GM18511 (cell line): ENCODE measurements around the gene SPACA5.
"Not testable (repeated sequence)": the region's sequence is repeated elsewhere in the genome, so short reads cannot be mapped to it uniquely, and the experiment has no call there.

ENCODE experiments used
- ATAC-seq: cut with Tn5 transposase; IDR thresholded peaks from one replicate; pipeline ENCODE4 v1.9.1; 2021; ENCODE audit warnings: mild to moderate bottlenecking, moderate library complexity; ENCODE audit not compliant: unreplicated experiment

SPACA5 gene

DNA sequence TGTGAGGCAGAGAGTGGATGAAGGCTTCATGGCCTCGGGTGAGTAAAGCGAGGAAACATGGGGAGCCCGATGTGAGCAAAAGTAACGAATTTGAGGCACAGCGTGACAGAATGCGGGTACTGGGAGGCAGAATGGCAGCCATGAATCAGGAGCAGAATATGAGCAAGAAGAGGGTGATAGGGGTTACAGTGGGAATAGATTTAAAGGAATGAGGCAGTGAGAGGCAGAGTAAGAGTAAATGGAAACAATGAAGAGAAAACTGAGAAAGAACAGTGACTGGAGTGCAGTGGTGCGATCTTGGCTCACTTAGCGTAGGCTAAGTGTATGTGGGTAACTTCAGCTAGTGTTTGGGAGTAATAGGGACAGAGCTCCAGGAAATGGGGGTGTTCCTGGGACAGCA lies at the start of gene SPACA5:
Gene SPACA5, plus strand, starts transcription at position 301 of the 400 bp plus-strand sequence. CDS start 815 bp downstream, outside the sequence.
- not testable (repeated sequence) for ATAC-seq

DNA sequence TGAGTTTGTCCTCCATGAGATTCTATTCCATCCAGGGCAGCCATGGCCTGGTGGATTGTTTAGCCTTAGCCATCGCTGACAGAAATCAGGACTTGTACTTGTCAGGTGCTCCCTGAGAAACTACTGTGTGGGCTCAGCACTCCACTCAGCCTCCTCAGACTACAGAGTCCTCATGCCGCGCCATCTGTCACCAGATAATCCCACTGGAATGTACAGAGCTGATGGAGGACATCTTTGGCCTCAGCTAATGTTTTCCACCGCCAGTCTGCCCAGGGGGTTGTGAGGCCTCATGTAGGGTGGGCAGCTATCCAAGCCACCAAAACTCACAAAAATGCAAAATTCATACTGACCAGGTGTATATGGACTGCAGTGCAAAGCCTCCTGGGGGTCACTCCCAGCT lies 48.6 kb upstream of the SPACA5 start:
- not testable (repeated sequence) for ATAC-seq

DNA sequence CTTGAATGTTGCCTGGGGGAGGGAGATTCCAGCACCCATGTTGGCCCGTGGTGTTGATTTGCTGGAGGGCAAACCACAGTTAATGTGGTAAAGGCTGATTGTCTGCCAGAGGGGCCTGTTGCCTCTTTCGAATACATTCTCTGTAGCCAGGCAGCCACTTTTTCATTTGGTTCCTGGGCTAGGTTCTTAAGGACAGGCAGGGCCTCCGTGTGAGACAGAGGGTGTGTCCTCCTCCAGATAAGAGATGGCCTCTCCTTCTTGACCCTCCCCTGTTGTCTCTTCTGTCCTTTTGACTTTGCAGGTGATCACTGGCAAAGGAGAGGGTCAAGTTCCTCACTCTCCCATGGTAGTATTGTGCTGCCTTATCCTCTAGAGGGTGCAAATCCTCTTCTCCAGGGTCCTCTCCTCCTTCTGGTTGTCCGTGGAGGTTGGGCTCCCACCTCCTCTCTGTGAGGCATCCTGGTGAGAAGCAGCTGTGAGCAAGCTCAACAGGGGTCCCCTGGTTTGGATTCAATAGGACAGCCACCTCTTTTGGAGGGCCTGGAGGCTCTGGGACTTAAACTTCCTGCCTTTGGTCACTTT lies 47.9 kb upstream of the SPACA5 start:
- no peak for ATAC-seq

DNA sequence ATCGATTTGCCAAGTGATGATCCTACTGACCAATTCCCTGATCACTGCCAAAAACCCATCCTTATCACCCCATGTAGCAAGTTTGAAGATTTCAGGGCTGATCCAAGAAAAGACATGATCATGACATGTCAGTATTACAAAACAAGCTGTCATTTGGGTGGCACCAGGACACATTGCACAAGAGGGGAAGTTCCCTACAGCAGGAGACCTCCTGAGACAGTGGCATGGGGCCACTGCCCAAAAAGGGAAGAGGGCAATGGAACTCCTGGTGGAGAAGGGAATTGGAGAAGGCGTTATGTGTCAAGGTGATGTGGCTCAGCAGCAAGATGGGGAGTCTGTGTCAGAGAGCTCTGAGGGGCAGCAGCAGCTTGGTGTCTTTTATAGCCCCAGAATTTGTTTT lies 46.4 kb upstream of the SPACA5 start:
- ATAC-seq, result no peak

DNA sequence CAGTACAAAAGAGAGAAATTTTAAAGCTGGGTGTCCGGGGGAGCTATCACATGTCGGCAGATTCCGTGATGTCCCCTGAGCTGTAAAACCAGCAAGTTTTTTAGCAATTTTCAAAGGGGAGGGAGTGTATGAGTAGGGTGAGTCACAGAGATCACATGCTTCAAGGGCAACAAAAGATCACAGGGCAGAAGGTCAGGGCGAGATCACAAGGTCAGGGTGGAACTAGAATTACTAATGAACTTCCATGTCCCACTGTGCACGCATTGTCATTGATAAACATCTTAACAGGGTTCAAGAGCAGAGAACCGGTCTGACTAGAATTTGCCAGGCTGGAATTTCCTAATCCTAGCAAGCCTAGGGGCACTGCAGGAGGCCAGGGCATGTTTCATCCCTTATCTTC lies 45.0 kb upstream of the SPACA5 start:
- not testable (repeated sequence) for ATAC-seq

DNA sequence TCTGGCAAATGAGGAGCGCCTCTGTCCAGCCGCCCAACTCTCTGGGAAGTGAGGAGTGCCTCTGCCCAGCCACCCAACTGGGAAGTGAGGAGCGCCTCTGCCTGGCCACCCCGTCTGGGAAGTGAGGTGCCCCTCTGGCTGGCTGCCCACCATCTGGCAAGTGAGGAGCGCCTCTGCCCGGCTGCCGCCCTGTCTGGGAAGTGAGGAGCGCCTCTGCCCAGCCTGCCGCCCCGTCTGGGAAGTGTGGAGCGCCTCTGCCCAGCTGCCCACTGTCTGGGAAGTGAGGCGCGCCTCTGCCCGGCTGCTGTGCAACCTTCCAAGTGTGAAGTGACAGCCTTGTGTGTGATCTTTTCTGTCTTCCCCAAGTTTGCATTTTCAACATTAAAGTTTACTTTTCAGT lies 41.3 kb upstream of the SPACA5 start:
- ATAC-seq, result not testable (repeated sequence)

DNA sequence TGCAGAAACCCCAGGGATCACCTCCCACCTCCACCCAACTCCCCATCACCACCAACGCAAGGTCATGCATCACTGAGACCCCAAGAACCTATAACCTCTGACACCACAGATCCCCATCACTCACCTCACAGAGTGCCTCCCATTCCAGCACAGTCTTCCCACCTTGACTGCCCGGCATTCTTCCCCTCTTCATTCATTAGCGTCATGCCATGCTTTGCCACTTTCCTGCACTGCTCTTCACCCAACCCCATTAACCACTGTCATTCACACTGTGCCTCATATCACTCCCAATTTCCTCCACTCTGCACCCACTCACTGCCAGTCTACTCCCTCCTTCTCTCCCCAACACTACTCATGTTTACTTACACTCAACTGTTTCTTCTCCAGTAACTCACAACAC lies 33.6 kb upstream of the SPACA5 start:
- ATAC-seq, result no peak

DNA sequence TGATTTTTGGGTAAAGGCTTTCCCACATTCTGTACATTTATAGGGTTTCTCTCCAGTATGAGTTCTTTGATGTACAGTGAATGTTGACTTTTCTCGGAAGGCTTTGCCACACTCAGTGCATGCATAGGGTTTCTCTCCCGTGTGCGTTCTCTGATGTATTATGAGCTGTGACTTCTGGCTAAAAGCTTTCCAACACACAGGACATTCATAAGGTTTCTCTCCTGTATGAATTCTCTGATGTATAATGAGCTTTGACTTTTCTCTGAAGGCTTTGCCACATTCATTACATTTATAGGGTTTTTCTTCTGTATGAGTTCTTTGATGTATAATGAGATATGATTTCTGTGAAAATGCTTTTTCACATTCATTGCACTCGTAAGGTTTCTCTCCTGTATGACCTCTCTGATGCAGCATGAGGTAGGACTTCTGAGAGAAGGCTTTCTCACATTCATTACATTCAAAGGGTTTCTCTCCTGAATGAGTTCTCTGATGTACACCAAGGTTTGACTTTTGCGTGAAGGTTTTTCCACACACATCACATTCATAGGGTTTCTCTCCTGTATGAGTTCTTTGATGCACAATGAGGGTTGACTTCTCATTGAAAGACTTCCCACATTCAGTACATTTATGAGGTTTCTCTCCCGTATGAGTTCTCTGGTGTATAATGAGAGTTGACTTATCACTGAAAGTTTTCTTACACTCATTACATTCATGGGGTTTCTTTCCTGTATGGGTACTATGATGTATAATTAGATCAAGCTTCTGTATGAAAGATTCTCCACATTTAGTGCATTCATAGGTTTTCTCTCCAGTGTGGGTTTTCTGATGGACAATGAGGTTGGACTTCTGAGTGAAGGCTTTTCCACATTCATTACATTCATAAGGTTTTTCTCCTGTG lies 30.3 kb upstream of the SPACA5 start:
- no peak for ATAC-seq

DNA sequence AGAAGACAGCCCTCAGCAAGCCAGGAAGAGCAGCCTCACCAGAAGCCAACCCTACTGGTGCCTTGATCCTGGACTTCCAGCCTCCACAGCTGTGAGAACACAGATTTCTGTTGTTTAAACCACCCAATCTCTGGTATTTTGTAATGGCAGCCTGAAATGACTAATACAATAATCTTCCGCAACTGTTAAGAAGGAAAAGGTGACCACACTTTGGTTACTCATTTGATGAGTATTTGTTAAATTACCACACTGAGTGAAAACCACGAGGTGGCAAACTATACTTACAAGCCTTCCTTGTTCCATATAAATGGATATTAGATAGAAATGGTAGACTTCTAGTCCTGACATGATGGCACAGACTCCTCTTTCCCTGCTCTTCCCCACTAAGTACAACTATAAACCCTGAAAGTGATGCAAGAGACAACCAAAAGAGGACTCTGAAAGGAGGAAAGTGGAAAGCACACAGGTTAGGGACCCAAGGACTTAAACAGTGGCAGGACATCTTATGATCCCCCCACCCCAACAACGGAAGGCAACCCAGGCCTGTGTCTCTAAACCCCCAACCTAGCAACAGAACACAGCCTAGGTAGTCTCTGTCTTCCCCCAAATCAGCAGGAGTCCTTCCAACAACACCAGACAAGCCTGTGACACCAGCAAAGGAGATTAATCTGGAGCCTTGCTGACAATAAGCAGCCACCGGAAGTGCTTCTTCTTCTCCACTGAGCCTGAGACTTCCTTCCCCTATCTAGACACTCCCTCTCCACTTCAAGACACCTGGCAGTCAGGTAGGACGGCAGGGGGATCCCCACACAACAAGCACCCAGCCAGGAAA lies 15.3 kb upstream of the SPACA5 start:
- no peak for ATAC-seq

DNA sequence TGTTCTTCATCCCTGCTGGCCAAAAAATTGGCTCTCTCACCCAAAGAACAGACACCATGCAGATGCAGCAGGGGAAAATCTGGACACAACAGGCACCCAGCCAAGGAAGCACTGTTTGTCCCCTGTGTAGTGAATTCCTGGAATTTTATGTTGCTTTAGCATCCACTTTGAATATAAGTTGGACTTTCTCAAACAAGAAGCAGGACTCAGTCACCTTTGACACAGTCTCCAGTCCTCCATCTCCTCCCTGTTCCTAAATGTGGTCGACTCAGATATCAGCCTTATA lies 14.8 kb upstream of the SPACA5 start:
- ATAC-seq, result no peak

DNA sequence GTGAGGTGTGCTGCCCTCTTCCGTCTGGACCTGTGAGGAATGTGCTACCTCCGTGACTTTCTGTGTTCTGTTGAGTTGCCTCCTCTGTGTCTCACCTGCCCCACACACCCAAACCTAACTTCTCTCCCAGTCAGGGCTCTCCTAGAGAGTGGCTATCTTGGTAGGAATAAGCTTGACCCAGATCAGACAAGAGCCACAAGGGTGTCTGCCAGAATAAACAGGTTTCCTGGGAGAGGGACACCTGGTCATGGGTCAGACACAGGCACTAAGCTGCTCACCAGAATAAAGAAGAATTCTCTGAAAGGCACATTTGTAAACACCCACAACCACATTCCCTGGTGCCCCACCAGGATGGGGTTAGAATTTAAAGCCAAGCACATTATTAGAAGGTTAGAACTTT lies 14.1 kb upstream of the SPACA5 start:
- no peak for ATAC-seq

DNA sequence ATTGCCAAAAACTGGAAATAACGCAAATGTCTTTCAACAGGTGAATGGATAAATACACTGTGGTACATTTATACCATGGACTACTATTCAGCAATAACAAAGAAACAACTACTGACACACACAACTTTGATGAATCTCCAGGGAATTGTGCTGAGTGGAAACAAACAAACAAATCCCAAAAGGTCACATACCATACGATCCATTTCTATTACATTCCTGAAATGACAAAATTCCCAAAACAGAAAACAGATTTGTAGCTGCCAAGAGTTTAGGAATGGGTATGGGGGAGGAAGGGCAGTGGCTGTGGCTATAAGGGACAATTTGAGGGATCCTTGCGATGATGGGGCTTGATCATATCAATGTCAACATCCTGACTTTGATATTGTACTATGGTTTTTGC lies 5.5 kb upstream of the SPACA5 start:
- no peak for ATAC-seq

DNA sequence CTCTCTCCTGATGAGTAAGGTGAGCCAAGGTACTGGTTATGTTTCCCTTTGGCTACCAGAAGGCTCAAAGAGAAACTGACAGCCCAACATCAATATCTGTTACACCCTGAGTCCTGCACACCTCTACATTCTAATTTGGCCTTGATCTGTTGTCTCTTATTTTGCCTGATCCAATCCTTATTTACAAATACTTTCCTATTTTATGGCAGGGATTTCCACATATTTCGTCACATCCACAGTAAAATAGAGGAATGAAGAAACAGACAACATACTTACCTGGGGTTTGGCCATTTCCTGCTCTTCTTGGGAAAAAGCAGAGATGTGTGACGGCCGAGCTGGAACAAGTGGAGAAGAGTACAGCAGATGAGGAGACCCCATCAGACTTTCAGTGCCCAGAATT lies 4.5 kb upstream of the SPACA5 start:
- ATAC-seq, result no peak

DNA sequence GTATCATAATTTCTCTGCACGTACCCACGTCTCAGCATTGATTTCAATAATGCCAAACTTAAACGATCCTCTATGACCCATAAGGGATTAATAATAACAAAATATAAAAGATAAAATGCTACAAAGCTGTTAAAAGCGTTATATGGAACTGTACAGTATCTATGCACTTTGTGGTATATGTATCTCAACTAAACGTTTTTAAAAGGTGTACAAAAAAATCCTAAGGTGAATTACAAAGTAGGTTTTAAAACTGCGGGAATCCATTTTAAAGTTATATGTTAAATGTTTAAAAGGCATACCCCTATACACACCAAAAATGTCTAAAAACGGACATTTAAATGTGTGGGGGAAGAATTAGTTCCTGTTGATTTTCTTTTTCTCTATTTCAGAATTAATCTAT lies 3.9 kb upstream of the SPACA5 start:
- ATAC-seq, result no peak

DNA sequence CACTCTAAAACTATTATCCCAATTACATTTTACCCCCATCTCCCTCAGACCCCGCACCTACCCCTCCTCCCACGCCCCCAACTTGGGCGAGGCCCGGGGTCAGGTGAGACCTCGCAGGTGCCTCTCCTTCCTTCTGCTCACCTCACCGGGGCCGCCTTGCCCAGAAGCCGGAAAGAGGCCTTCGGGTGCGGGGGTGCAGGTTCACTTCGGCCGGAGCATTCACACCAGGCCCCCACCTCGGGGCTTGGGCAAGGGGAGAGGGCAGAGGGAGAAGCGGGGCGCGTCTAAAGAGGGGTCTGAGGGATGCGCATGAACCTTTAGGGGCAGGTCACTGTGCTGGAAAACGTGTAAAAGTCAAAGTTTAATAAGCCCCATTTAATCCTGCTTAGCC lies 3.4 kb upstream of the SPACA5 start:
- ATAC-seq, result peak; percentile 41

DNA sequence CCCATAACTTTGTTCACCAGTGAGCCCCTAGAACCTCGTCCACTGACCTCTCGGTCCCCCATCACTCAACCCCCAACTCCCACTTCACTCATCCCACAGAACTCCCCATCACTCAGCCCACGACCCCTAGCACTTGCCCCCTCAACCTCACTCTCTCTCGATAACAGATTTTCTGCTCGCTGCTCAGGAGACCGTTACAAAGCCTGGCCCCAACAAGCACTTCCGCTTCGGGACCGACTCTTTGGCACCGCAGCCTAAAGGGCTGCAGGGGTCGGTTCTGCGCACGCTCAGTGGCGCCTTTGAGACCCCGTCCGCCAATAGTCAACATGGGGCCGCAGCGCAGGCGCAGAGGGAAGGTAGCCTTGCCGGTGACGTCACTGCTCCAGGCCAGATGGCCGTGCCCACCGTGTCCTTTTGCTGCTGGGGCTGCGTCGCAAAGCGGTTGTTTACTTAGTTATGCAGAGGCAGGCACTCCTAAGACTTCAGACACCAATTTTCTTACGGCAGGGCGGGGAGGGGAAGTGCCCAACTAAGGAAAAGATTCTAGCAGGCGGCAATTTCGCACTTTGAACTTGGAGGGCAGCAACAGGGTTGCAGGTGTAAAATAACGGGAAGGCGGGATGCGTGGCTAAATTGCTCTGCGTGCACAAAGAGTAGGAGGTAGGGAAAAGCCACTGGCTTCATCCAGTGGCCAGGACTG lies 2.9 kb upstream of the SPACA5 start, which contains the start of gene ZNF182:
Gene ZNF182, minus strand, starts transcription at position 232 of the 700 bp plus-strand sequence. CDS start 1,380 bp downstream, outside the sequence.
- peak; percentile 96 for ATAC-seq

DNA sequence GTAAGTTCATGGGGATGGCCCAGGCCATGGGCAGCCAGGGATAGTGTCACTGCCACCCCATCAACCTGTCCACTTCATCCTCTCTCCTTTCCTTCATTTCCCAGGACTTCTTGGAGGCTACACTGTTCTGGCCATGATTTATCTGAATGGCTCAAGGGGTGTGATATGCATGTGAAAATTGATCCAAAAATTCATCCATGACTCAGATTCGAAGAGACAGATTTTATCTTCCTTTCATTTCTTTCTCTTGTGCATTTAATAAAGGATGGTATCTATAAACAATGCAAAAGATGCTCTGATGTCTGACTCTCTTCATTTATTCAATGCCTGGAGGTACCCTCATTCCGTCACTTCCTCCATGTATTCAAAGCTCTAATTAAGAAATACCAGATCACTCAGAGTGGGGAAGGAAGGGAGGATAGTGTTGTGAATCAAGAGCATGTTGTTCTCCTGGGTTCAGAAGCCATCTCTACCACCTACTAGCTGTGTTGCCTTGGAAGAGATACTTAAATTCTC lies 2.7 kb downstream of the SPACA5 start:
- not testable (repeated sequence) for ATAC-seq

DNA sequence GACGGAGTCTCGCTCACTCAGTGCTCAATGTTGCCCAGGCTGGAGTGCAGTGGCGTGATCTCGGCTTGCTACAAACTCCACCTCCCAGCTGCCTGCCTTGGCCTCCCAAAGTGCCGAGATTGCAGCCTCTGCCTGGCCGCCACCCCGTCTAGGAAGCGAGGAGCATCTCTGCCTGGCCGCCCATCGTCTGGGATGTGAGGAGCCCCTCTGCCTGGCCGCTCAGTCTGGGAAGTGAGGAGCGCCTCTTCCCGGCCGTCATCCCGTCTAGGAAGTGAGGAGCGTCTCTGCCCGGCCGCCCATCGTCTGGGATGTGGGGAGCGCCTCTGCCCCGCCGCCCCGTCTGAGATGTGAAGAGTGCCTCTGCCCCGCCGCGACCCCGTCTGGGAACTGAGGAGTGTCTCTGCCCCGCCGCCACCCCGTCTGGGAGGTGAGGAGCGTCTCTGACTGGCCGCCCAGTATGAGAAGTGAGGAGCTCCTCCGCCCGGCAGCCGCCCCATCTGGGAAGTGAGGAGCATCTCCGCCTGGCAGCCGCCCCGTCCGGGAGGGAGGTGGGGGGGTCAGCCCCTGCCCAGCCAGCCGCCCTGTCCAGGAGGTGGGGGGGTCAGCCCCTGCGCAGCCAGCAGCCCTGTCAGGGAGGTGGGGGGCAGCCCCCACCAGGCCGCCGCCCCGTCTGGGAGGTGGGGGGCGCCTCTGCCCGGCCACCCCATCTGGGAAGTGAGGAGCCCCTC lies 10.0 kb downstream of the SPACA5 start:
- ATAC-seq, result not testable (repeated sequence)

DNA sequence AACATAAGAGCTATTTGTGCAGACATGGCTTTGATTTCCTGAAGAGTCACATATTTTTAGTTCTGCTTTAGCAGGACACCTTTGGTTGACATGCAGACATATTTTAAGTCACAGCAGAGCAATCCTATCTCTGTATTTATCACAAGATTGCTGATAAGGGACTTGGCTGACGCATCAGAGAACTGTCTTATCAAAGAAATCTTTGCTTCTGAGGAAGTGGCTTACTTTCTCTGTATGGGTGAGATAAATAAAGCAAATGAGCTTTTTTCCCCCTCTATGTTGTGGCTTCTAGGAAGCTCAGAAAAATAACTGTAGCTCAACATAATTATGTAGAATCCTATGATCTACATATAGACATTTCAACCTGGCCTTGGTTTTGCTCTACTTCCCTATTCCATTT lies 13.1 kb downstream of the SPACA5 start:
- not testable (repeated sequence) for ATAC-seq

DNA sequence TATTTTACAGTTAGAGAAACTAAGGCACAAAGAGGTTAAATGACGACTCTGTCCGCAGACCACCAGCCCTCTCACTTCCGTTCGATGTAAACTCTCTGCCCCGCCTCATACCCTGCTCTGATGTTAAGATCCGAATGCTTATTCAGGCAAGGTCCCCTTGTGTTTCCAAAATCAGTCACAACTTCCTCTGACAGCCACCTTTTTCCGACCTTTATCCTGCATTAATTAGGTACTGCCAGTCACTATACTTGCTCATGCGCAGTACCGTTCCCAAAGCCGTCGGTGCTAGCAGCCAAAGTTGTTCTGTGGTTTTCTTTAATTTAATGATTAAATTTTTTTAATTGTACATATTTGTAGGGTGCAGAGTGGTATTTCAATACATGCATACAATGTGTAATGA lies 13.7 kb downstream of the SPACA5 start:
- ATAC-seq, result not testable (repeated sequence)
